CD14-positive monocyte (primary cell): ENCODE results near the gene SIGLEC8. TPM values are rescaled to one million over a fixed set of nuclear protein-coding genes. Genes with fewer than 3 reads are reported as not detected.

ENCODE experiments used
- DNase-seq, 3 donors: peaks; one replicate each; pipeline ENCODE4 v3.0.0-alpha.2; 2011 to 2022
- H2AFZ ChIP-seq: 2 replicates; pipeline ENCODE4 v1.6.0; 2012; ENCODE audit warnings: mild to moderate bottlenecking, low read depth, low read length, inconsistent platforms; ENCODE audit not compliant: insufficient read depth, poor library complexity, severe bottlenecking
- H3K27ac ChIP-seq, 2 donors: 1 replicate in 1 of 2; 2 replicates in 1 of 2; pipeline ENCODE4 v1.5.1; 2012 to 2013; ENCODE audit warnings: low read length in 2 of 2, control low read depth in 1 of 2, inconsistent platforms in 1 of 2, low read depth in 1 of 2, mild to moderate bottlenecking in 1 of 2
- H3K27me3 ChIP-seq, 2 donors: one replicate each; pipeline versions ENCODE4 v1.6.0 to v1.6.1; 2011 to 2013; ENCODE audit warnings: low read length in 2 of 2; ENCODE audit not compliant: control insufficient read depth in 2 of 2, insufficient read depth in 2 of 2
- H3K36me3 ChIP-seq, 2 donors: replicated peaks in 1 of 2; 1 replicate in 1 of 2; 2 replicates in 1 of 2; pipeline versions ENCODE4 v1.5.1 to v1.6.1; 2012 to 2013; ENCODE audit warnings: low read length in 2 of 2, control low read depth in 1 of 2, inconsistent platforms in 1 of 2, mild to moderate bottlenecking in 1 of 2; ENCODE audit not compliant: insufficient read depth in 2 of 2, control insufficient read depth in 1 of 2
- H3K4me1 ChIP-seq, 2 donors: 1 replicate in 1 of 2; 2 replicates in 1 of 2; pipeline versions ENCODE4 v1.5.1 to v1.6.1; 2012 to 2013; ENCODE audit warnings: low read length in 2 of 2, control low read depth in 1 of 2, inconsistent platforms in 1 of 2, mild to moderate bottlenecking in 1 of 2, moderate library complexity in 1 of 2; ENCODE audit not compliant: insufficient read depth in 2 of 2, control insufficient read depth in 1 of 2
- H3K4me2 ChIP-seq: replicated peaks from 2 replicates; pipeline ENCODE3; 2012; ENCODE audit warnings: low read length, moderate library complexity, mild to moderate bottlenecking; ENCODE audit not compliant: poor library complexity, severe bottlenecking; ENCODE audit errors: extremely low read depth
- H3K4me3 ChIP-seq, 3 experiments: fragments of 200-600 bp in 1 of 3; sonication (generic) in 1 of 3; replicated peaks in 1 of 3; 1 replicate in 2 of 3; 2 replicates in 1 of 3; pipeline ENCODE4 v1.5.1; 2011 to 2013; ENCODE audit warnings: low read length in 3 of 3, mild to moderate bottlenecking in 3 of 3, control low read depth in 2 of 3, low read depth in 2 of 3, inconsistent platforms in 1 of 3, moderate library complexity in 1 of 3
- H3K79me2 ChIP-seq: 2 replicates; pipeline ENCODE4 v1.6.0; 2012; ENCODE audit warnings: mild to moderate bottlenecking, control low read depth, inconsistent platforms, low read length, moderate library complexity; ENCODE audit not compliant: insufficient read depth
- H3K9ac ChIP-seq: 2 replicates; pipeline ENCODE4 v1.6.0; 2017; ENCODE audit warnings: low read length, mild to moderate bottlenecking; ENCODE audit not compliant: insufficient read depth, poor library complexity, severe bottlenecking
- H3K9me3 ChIP-seq, 2 donors: replicated peaks in 1 of 2; 1 replicate in 1 of 2; 2 replicates in 1 of 2; pipeline versions ENCODE4 v1.5.1 to v1.6.1; 2012 to 2013; ENCODE audit warnings: low read length in 2 of 2, control low read depth in 1 of 2; ENCODE audit not compliant: control insufficient read depth in 1 of 2, insufficient read depth in 1 of 2
- H4K20me1 ChIP-seq: 2 replicates; pipeline ENCODE4 v1.6.0; 2012; ENCODE audit warnings: mild to moderate bottlenecking, low read length, control low read depth, moderate library complexity; ENCODE audit not compliant: insufficient read depth
- H3K27ac Mint-ChIP-seq, 7 donors: one replicate each; pipeline ENCODE4 v1.8.0; 2020; ENCODE audit warnings: mild to moderate bottlenecking in 7 of 7, mixed read lengths in 7 of 7, moderate library complexity in 6 of 7, inconsistent platforms in 2 of 7
- H3K27me3 Mint-ChIP-seq, 3 donors: one replicate each; pipeline ENCODE4 v1.8.0; 2021 to 2022; ENCODE audit warnings: low read depth in 3 of 3, mild to moderate bottlenecking in 3 of 3, mixed read lengths in 3 of 3, moderate library complexity in 3 of 3, inconsistent platforms in 1 of 3
- H3K36me3 Mint-ChIP-seq, 2 donors: one replicate each; pipeline ENCODE4 v1.8.0; 2020; ENCODE audit warnings: mixed read lengths in 2 of 2, inconsistent platforms in 1 of 2, mild to moderate bottlenecking in 1 of 2
- H3K4me1 Mint-ChIP-seq: one replicate; pipeline ENCODE4 v1.8.0; 2020; ENCODE audit warnings: mild to moderate bottlenecking, mixed read lengths
- H3K4me3 Mint-ChIP-seq, 2 donors: one replicate each; pipeline ENCODE4 v1.8.0; 2020; ENCODE audit warnings: mild to moderate bottlenecking in 2 of 2, mixed read lengths in 2 of 2, moderate library complexity in 1 of 2
- H3K9me3 Mint-ChIP-seq, 7 donors: one replicate each; pipeline ENCODE4 v1.8.0; 2020 to 2022; ENCODE audit warnings: mixed read lengths in 7 of 7, mild to moderate bottlenecking in 6 of 7, moderate library complexity in 6 of 7, inconsistent platforms in 2 of 7
- CTCF ChIP-seq: fragments of 200-600 bp; IDR thresholded peaks from one replicate; pipeline ENCODE4 v1.8.0; 2022; ENCODE audit warnings: antibody characterized with exemption, mild to moderate bottlenecking
- WGBS: methylation state at CpG from one replicate; pipeline ENCODE4 v1.1.5; 2013; ENCODE audit warnings: missing lambda C conversion rate; ENCODE audit not compliant: insufficient coverage; 5-methylcytosine and 5-hydroxymethylcytosine counted together
- intact Hi-C, 2 donors: fragments of 100-400 bp; cut with micrococcal nuclease; formaldehyde crosslinking; loops; one replicate each; pipeline versions ENCODE4 v1.15.0 to v1.15.1; 2023
- polyA plus RNA-seq, 3 donors: library from polyadenylated mRNA; depleted of rRNA in 1 of 3; unstranded in 2 of 3; stranded (reverse) in 1 of 3; fragments of 300-500 nt in 2 of 3; fragments of >200 nt in 1 of 3; fragmentation: Illumina TruSeq in 2 of 3; gene quantifications; 1 replicate in 2 of 3; 2 replicates in 1 of 3; pipeline ENCODE4 v1.2.3, GENCODE V29; 2012 to 2021

The SIGLEC8 gene
- polyA plus RNA-seq, 3 donors, result not detected

GRCh38 chr19:51503896-51504295 is 45.6 kb upstream of the SIGLEC8 start:
- H3K27ac Mint-ChIP-seq, result peak overlapping the region; percentile 77 to 95 (median 92)
- DNase-seq, result peak in 2 of 3 donors; percentile 61 to 82
- peaks cover 0 to 2% (median 0%) of the 10 kb centered on the region in 3 donors for H3K27me3 Mint-ChIP-seq
- Histone ChIP-seq H3K9me3 (peaks cover 8 to 13% of the 10 kb centered on the region in 2 donors), H3K4me2 (no peak overlapping the region), H3K4me3 (peak overlapping the region in 1 of 3 experiments; percentile 66), H3K9ac (no peak overlapping the region), H3K4me1 (peaks cover 84 to 96% of the 10 kb centered on the region in 2 donors), H3K36me3 (no peaks in the 10 kb centered on the region), H3K27me3 (no peaks in the 10 kb centered on the region), H4K20me1 (no peaks in the 10 kb centered on the region), H3K27ac (peak overlapping the region in 1 of 2 donors; percentile 60), H2AFZ (no peak overlapping the region), H3K79me2 (peaks cover 31% of the 10 kb centered on the region)
- peaks cover 8 to 26% of the 10 kb centered on the region in 2 donors for H3K36me3 Mint-ChIP-seq
- intact Hi-C loops, result loop anchor here in 1 of 2 donors (10.0 kb wide), 1 partner anchor 109 kb away; the partner anchor contains the start of gene C19orf84
- WGBS, result no CpG with 5 or more reads among the region's 3 CpGs
- peaks cover 9 to 18% (median 13%) of the 10 kb centered on the region in 7 donors for H3K9me3 Mint-ChIP-seq
- no peak for TF ChIP-seq CTCF
- peak overlapping the region in 1 of 2 donors; percentile 23 for H3K4me3 Mint-ChIP-seq
- H3K4me1 Mint-ChIP-seq, result peaks cover 86% of the 10 kb centered on the region

GRCh38 chr19:51503286-51503817 is 45.1 kb upstream of the SIGLEC8 start:
- no peaks in the 10 kb centered on the region for H4K20me1 ChIP-seq
- H2AFZ ChIP-seq, result no peak overlapping the region
- H3K9me3 ChIP-seq, result peaks cover 8 to 13% of the 10 kb centered on the region in 2 donors
- TF ChIP-seq CTCF, result no peak
- peak overlapping the region in 1 of 2 donors; percentile 60 for H3K27ac ChIP-seq
- Mint-ChIP-seq H3K27me3 (peaks cover 0 to 2% (median 0%) of the 10 kb centered on the region in 3 donors), H3K36me3 (peaks cover 11 to 31% of the 10 kb centered on the region in 2 donors), H3K9me3 (peaks cover 9 to 18% (median 13%) of the 10 kb centered on the region in 7 donors), H3K4me3 (peak overlapping the region in 1 of 2 donors; percentile 83), H3K4me1 (peaks cover 83% of the 10 kb centered on the region), H3K27ac (peak overlapping the region; percentile 77 to 95 (median 92))
- WGBS, result 0% methylated on average over 4 of the region's 5 CpGs
- peak; percentile 61 to 88 (median 87) for DNase-seq
- H3K9ac ChIP-seq, result no peak overlapping the region
- peak overlapping the region; percentile 68 for H3K4me2 ChIP-seq
- peaks cover 34% of the 10 kb centered on the region for H3K79me2 ChIP-seq
- intact Hi-C loops, result loop anchor here in 1 of 2 donors (10.0 kb wide), 1 partner anchor 109 kb away; the partner anchor contains the start of gene C19orf84
- peak overlapping the region in 1 of 3 experiments; percentile 66 for H3K4me3 ChIP-seq
- peaks cover 79 to 90% of the 10 kb centered on the region in 2 donors for H3K4me1 ChIP-seq
- no peaks in the 10 kb centered on the region for H3K27me3 ChIP-seq
- no peaks in the 10 kb centered on the region for H3K36me3 ChIP-seq
